Duodenal mucosa (tissue), 2 donors: ENCODE results near the gene GGT6.
"Not testable (repeated sequence)": the region's sequence is repeated elsewhere in the genome, so short reads cannot be mapped to it uniquely, and the experiment has no call there.

Experiments used
- H3K27ac ChIP-seq: one replicate; pipeline ENCODE4 v1.7.0; 2013; ENCODE audit warnings: low read depth, low read length
- H3K27me3 ChIP-seq, 2 donors: one replicate each; pipeline ENCODE4 v1.7.0; 2013; ENCODE audit warnings: low read length in 2 of 2, control low read depth in 1 of 2; ENCODE audit not compliant: insufficient read depth in 2 of 2, control insufficient read depth in 1 of 2
- H3K36me3 ChIP-seq, 2 donors: one replicate each; pipeline ENCODE4 v1.7.0; 2013; ENCODE audit warnings: low read length in 2 of 2, control low read depth in 1 of 2; ENCODE audit not compliant: insufficient read depth in 2 of 2, control insufficient read depth in 1 of 2
- H3K4me1 ChIP-seq, 2 donors: one replicate each; pipeline ENCODE4 v1.7.0; 2013; ENCODE audit warnings: low read length in 2 of 2, control low read depth in 1 of 2; ENCODE audit not compliant: insufficient read depth in 2 of 2, control insufficient read depth in 1 of 2
- H3K4me3 ChIP-seq, 2 donors: one replicate each; pipeline ENCODE4 v1.7.0; 2013; ENCODE audit warnings: low read length in 2 of 2, low read depth in 1 of 2
- H3K9ac ChIP-seq, 2 donors: one replicate each; pipeline ENCODE4 v1.7.0; 2013; ENCODE audit warnings: low read length in 2 of 2, low read depth in 1 of 2
- H3K9me3 ChIP-seq, 2 donors: one replicate each; pipeline ENCODE4 v1.7.0; 2013; ENCODE audit warnings: low read length in 2 of 2, control low read depth in 1 of 2; ENCODE audit not compliant: control insufficient read depth in 1 of 2

Gene GGT6

GRCh38 chr17:4560421-4560820 is at the start of gene GGT6:
TSS of gene GGT6 (minus strand) at chr17:4560577. CDS start at chr17:4560521, 56 bp downstream.
- Histone ChIP-seq H3K27ac (peak within 1 kb of the TSS; percentile 72), H3K4me3 (peak within 1 kb of the TSS; percentile 72 to 79), H3K36me3 (no peaks in the 10 kb centered on the region), H3K4me1 (peaks cover 33 to 45% of the 10 kb centered on the region in 2 donors), H3K27me3 (no peaks in the 10 kb centered on the region), H3K9me3 (no peaks in the 10 kb centered on the region), H3K9ac (peak within 1 kb of the TSS; percentile 84 to 85)

DNA sequence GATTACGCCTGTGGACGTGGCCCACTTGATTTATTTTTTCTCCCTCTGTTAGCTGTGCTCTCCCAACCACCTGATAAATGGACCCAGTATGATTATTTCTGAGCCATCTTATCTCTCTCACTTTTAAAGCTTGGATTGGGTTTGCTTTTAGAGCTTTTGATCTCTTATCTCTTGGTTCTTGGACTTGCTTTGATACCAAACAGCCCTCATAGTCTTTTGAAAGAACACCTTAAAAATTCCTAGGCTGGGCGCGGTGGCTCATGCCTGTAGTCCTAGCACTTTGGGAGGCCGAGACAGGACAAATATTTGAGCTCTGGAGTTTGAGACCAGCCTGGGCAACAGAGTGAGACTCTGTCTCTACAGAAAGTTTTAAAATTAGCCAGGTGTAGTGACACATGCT is 49.8 kb upstream of the GGT6 start:
- Histone ChIP-seq H3K9me3 (no peaks in the 10 kb centered on the region), H3K4me3 (no peak overlapping the region), H3K9ac (no peak overlapping the region), H3K27me3 (no peaks in the 10 kb centered on the region), H3K27ac (no peak overlapping the region), H3K36me3 (no peaks in the 10 kb centered on the region), H3K4me1 (peaks cover 14 to 28% of the 10 kb centered on the region in 2 donors)

DNA sequence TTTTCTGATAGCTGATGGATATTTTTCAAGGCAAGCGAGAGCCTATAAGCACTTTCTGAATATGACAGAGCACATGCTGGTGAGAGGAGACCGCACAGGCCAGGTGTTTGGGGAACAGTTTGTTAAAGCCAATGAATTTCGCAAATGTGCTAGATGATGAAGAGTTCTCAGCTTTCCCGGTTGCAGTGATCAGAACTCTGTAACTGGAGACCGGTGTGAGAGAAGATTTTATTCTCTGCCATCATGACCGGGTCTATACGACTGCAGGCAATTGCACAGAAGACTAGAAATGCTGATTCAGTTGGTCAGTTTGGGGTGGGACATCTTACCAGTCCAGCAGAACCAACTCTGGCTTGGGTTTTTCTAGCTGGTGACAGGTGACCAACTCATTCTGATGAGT is 49.4 kb upstream of the GGT6 start:
- H3K9me3 ChIP-seq: no peaks in the 10 kb centered on the region
- no peaks in the 10 kb centered on the region for H3K27me3 ChIP-seq
- no peak overlapping the region for H3K9ac ChIP-seq
- no peaks in the 10 kb centered on the region for H3K36me3 ChIP-seq
- peaks cover 14 to 28% of the 10 kb centered on the region in 2 donors for H3K4me1 ChIP-seq
- no peak overlapping the region for H3K27ac ChIP-seq
- no peak overlapping the region for H3K4me3 ChIP-seq

GRCh38 chr17:4607773-4608187 is 47.4 kb upstream of the GGT6 start:
- peaks cover 14 to 28% of the 10 kb centered on the region in 2 donors for H3K4me1 ChIP-seq
- no peaks in the 10 kb centered on the region for H3K9me3 ChIP-seq
- no peaks in the 10 kb centered on the region for H3K27me3 ChIP-seq
- H3K36me3 ChIP-seq: no peaks in the 10 kb centered on the region
- peak overlapping the region; percentile 47 for H3K27ac ChIP-seq
- H3K9ac ChIP-seq: no peak overlapping the region
- H3K4me3 ChIP-seq: peak overlapping the region in 1 of 2 donors; percentile 6

DNA sequence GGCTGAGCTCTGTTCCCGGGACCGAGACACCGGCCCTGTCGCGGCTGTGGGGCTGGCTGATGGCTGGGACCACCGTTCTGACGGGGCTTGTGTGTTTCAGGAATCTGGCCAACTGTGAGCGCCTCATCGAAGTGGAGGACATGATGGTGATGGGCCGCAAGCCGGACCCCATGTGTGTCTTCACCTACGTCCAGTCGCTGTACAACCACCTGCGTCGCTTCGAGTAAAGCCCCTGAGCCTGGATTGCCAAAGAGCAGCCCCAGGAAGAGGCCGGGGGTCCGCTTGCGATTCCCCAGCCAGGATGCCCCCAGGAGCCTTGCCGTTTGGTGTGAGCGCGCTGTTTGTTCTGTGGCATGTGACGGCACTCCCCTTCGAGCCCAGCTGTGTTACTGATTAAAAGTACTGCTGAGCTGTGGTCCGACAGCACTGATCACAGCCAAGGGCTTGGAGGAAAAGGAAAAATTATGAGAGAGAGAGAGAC is 46.9 kb upstream of the GGT6 start:
- peak overlapping the region in 1 of 2 donors; percentile 6 for H3K4me3 ChIP-seq
- H3K27me3 ChIP-seq: no peaks in the 10 kb centered on the region
- peaks cover 14 to 28% of the 10 kb centered on the region in 2 donors for H3K4me1 ChIP-seq
- no peaks in the 10 kb centered on the region for H3K36me3 ChIP-seq
- peak overlapping the region; percentile 47 for H3K27ac ChIP-seq
- no peak overlapping the region for H3K9ac ChIP-seq
- no peaks in the 10 kb centered on the region for H3K9me3 ChIP-seq

DNA sequence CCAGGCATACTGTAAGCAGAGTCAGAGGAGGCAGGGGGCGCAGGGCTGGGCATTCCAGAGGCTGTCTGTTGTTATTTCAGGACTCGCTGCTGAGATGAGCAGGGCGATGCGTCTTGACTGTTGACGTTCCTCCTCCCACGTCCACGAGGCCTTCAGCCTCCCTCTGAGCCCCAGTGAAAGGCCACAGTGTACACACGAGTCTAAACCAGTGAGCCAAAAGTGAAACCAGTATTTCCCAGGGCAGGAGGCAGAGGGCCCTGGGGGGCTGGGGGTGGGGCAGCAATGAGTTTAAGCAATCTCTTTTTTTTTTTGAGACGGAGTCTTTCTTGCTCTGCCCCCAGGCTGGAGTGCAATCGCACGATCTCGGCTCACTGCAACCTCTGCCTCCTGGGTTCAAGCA is 45.4 kb upstream of the GGT6 start:
- Histone ChIP-seq H3K9ac (no peak overlapping the region), H3K27me3 (no peaks in the 10 kb centered on the region), H3K4me1 (peaks cover 14 to 28% of the 10 kb centered on the region in 2 donors), H3K4me3 (no peak overlapping the region), H3K9me3 (no peaks in the 10 kb centered on the region), H3K27ac (no peak overlapping the region), H3K36me3 (no peaks in the 10 kb centered on the region)

- not testable (repeated sequence) for H3K27me3 ChIP-seq, H3K4me3 ChIP-seq, H3K36me3 ChIP-seq, H3K9me3 ChIP-seq, H3K27ac ChIP-seq, H3K9ac ChIP-seq
- peaks cover 10 to 19% of the 10 kb centered on the region in 2 donors for H3K4me1 ChIP-seq
These were observed 44.4 kb upstream of the GGT6 start for GRCh38 chr17:4604736-4605135.

GRCh38 chr17:4604111-4604644 is 43.8 kb upstream of the GGT6 start:
- H3K27ac ChIP-seq: no peak overlapping the region
- H3K36me3 ChIP-seq: no peaks in the 10 kb centered on the region
- no peaks in the 10 kb centered on the region for H3K9me3 ChIP-seq
- peaks cover 10 to 19% of the 10 kb centered on the region in 2 donors for H3K4me1 ChIP-seq
- H3K9ac ChIP-seq: no peak overlapping the region
- H3K4me3 ChIP-seq: no peak overlapping the region
- H3K27me3 ChIP-seq: no peaks in the 10 kb centered on the region

DNA sequence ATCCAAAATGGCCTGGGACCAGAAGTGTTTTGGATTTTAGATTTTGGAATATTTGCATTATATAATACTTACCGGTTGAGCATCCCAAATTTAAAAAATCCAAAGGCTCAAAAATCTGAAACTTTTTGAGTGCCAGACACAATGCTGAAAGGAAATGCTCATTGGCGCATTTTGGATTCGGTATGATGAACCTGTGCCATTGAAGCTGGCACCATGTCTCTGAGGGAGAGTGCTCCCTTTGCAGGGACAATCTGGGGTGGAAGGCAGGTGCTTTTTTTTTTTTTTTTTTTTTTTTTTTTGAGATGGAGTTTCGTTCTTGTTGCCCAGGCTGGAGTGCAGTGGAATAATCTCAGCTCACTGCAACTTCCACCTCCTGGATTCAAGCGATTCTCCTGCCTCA is 41.7 kb upstream of the GGT6 start:
- Histone ChIP-seq H3K9me3 (no peaks in the 10 kb centered on the region), H3K9ac (no peak overlapping the region), H3K36me3 (no peaks in the 10 kb centered on the region), H3K4me1 (peaks cover 3 to 4% of the 10 kb centered on the region in 2 donors), H3K27ac (no peak overlapping the region), H3K4me3 (no peak overlapping the region), H3K27me3 (no peaks in the 10 kb centered on the region)

DNA sequence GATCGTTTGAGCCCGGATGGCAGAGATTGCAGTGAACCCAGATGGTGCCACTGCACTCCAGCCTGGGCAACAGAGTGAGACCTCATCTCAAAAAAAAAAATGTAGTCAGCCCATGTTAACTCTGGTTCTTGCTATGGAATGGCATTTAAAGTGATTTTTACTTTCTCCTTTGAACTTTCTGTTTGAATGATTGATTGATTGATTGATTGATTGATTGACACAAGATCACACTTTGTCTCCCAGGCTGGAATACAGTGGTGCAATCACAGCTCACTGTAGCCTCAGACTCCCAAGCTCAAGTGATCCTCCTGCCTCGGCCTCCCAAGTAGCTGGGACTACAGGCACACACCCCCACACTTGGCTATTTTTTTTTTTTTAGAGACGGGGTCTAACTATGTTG is 40.9 kb upstream of the GGT6 start:
- Histone ChIP-seq H3K27ac (no peak overlapping the region), H3K27me3 (no peaks in the 10 kb centered on the region), H3K36me3 (no peaks in the 10 kb centered on the region), H3K9ac (no peak overlapping the region), H3K4me1 (peaks cover 0 to 4% of the 10 kb centered on the region in 2 donors), H3K4me3 (no peak overlapping the region), H3K9me3 (no peaks in the 10 kb centered on the region)
